Right lobe of liver (tissue), 6 donors: ENCODE measurements around the gene CEP135. TPM values are rescaled to one million over a fixed set of nuclear protein-coding genes. Genes with fewer than 3 reads are reported as not detected.

Experiments used
- ATAC-seq, 4 donors: fragments of 200-7000 bp; cut with Tn5 transposase; one replicate each; pipeline ENCODE4 v1.9.1; 2020; ENCODE audit warnings: mild to moderate bottlenecking in 4 of 4, moderate library complexity in 4 of 4
- DNase-seq, 3 donors: peaks; one replicate each; pipeline ENCODE4 v3.0.0-alpha.2; 2020
- H3K27ac ChIP-seq, 3 donors: fragments of 200-600 bp; one replicate each; pipeline ENCODE4 v1.8.0; 2022
- H3K27me3 ChIP-seq, 2 donors: fragments of 200-600 bp; one replicate each; pipeline ENCODE4 v1.8.0; 2022
- H3K36me3 ChIP-seq, 4 donors: fragments of 200-600 bp; sonication (generic) in 1 of 4; one replicate each; pipeline versions ENCODE4 v1.5.1 to v1.8.0; 2017 to 2022; ENCODE audit warnings: control low read depth in 1 of 4
- H3K4me1 ChIP-seq, 4 donors: fragments of 200-600 bp; sonication (generic) in 1 of 4; one replicate each; pipeline versions ENCODE4 v1.5.1 to v1.8.0; 2017 to 2022; ENCODE audit warnings: control low read depth in 1 of 4
- H3K4me3 ChIP-seq, 3 donors: fragments of 200-600 bp; one replicate each; pipeline ENCODE4 v1.8.0; 2022
- H3K9me3 ChIP-seq, 4 donors: fragments of 200-600 bp; sonication (generic) in 1 of 4; one replicate each; pipeline versions ENCODE4 v1.5.1 to v1.8.0; 2017 to 2022; ENCODE audit warnings: control low read depth in 1 of 4
- POLR2A ChIP-seq: fragments of 450-650 bp; IDR thresholded peaks from one replicate; pipeline ENCODE4 v1.6.1; 2017; ENCODE audit warnings: antibody characterized with exemption, mild to moderate bottlenecking
- WGBS: methylation state at CpG from one replicate; pipeline ENCODE4 v1.1.6; 2018; ENCODE audit warnings: low coverage, low lambda C conversion rate; ENCODE audit not compliant: insufficient coverage; ENCODE audit errors: missing lambda C conversion rate; 5-methylcytosine and 5-hydroxymethylcytosine counted together
- intact Hi-C, 2 donors: fragments of 100-400 bp; cut with DNase I; formaldehyde crosslinking; loops; one replicate each; pipeline versions ENCODE4 v1.11.2 to v1.14.1; 2022
- total RNA-seq, 6 experiments: library from RNA; depleted of rRNA in 2 of 6; stranded (reverse); fragments of >200 nt in 2 of 6; fragmentation: NEBNext Ultra II Directional in 3 of 6; extraction: Animal tissue kit (Norgen Biotek cat#: 25700) in 3 of 6; gene quantifications; one replicate each; pipeline versions ENCODE4 v1.1.0 to v1.2.4, GENCODE V29; 2016 to 2023
- TF ChIP-seq, protein P1 (sequence below), 4 donors: fragments of 200-600 bp in 3 of 4; fragments of 450-650 bp in 1 of 4; IDR thresholded peaks; one replicate each; pipeline versions ENCODE4 v1.5.1 to v1.8.0; 2016 to 2022; ENCODE audit warnings: antibody characterized with exemption in 4 of 4, mild to moderate bottlenecking in 2 of 4
- donor health status: DM: no; HTN: yes; CAD: no.
- donor health status: DM: no; HTN: no; CAD: no.
- donor health status: DM: no; HTN: no; CAD: no.
- donor health status: DM: no; HTN: yes; CAD: no.
- donor health status: DM: no; HTN: yes; CAD: no.

Gene CEP135
- total RNA-seq, 6 experiments from 2014 or later, result 0.59 to 2.4 (median 1.7) TPM

DNA sequence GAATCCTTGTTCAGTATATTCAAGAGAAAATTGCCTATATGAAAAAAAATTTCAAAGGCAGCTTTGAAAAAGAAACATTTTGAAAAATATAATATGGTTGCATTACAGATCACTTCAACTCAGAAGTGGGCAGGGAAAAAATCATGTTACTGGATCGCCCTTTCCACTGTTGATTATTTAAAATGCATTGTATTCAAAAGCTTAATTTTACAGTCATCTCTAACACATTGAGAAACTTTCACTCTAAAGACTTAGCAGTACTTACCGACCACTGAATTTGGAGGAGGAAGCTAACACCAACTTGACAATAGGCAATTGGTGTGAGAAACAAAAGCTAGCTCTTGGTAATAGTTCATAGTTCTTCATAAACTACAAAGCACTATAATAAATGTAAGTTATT is 101.9 kb downstream of the CEP135 start:
- Histone ChIP-seq H3K4me3 (no peak overlapping the region), H3K9me3 (no peaks in the 10 kb centered on the region), H3K36me3 (no peaks in the 10 kb centered on the region), H3K27me3 (peaks cover 0 to 14% of the 10 kb centered on the region in 2 donors), H3K4me1 (peaks cover 0 to 7% (median under 1%) of the 10 kb centered on the region in 4 donors), H3K27ac (no peak overlapping the region)
- TF ChIP-seq, protein P1, sequence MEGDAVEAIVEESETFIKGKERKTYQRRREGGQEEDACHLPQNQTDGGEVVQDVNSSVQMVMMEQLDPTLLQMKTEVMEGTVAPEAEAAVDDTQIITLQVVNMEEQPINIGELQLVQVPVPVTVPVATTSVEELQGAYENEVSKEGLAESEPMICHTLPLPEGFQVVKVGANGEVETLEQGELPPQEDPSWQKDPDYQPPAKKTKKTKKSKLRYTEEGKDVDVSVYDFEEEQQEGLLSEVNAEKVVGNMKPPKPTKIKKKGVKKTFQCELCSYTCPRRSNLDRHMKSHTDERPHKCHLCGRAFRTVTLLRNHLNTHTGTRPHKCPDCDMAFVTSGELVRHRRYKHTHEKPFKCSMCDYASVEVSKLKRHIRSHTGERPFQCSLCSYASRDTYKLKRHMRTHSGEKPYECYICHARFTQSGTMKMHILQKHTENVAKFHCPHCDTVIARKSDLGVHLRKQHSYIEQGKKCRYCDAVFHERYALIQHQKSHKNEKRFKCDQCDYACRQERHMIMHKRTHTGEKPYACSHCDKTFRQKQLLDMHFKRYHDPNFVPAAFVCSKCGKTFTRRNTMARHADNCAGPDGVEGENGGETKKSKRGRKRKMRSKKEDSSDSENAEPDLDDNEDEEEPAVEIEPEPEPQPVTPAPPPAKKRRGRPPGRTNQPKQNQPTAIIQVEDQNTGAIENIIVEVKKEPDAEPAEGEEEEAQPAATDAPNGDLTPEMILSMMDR (IDR thresholded peaks at IDR 0.05), result no peak
- TF ChIP-seq POLR2A, result no peak
- ATAC-seq (no peak), DNase-seq (no peak)
- intact Hi-C loops, result no loop called here
- 56% methylated on average over 2 of the region's 2 CpGs for whole genome bisulfite sequencing

GRCh38 chr4:56051029-56051709 is 102.4 kb downstream of the CEP135 start:
- Histone ChIP-seq H3K4me3 (no peak overlapping the region), H3K27me3 (peaks cover 0 to 14% of the 10 kb centered on the region in 2 donors), H3K9me3 (no peaks in the 10 kb centered on the region), H3K4me1 (peaks cover 0 to 7% (median under 1%) of the 10 kb centered on the region in 4 donors), H3K36me3 (no peaks in the 10 kb centered on the region), H3K27ac (no peak overlapping the region)
- DNase-seq (no peak), ATAC-seq (no peak)
- 54% methylated on average over 7 of the region's 7 CpGs for WGBS
- intact Hi-C loops, result no loop called here
- no peak for TF ChIP-seq POLR2A
- TF ChIP-seq, protein P1 (IDR thresholded peaks at IDR 0.05), result no peak

DNA sequence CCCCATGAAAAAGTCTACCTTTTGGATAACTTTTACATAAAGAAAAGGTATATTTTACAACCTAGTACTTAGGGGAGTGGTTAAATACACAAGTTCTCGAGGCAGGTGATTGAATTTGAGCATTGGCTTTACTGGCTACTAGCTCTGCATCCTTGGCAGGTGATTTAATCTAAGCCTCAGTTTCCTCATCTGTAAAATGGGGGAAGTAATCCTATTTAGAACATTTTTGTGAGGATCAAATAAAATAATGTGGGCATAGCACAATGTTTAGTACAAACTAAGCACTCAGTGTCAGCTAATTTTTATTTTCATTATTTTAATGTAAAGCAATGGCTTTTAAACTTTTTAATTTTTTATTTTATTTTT is 102.9 kb downstream of the CEP135 start:
- peaks cover 0 to 14% of the 10 kb centered on the region in 2 donors for H3K27me3 ChIP-seq
- 70% methylated on average over 1 of the region's 1 CpG for WGBS

DNA sequence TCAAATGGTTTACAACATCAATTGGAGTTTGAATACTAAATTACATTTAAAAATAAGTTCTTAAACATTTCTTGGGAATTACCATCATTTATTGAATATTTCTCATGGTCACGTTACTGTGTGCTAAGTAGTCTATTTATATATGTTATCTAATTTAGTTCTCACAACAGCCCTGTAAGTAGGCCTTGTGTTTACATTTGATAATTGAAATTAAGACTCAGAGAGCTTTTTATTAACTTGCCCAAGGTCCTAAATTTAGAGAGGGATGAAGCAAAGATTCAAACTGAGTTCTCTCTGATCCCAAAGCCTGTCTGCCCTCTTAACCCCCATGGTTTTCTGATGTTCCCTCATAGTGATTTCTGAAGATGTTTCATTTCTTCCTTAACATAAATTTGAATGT is 103.7 kb downstream of the CEP135 start:
- WGBS, result 90% methylated on average over 1 of the region's 1 CpG
- no peak for DNase-seq
- Histone ChIP-seq H3K36me3 (no peaks in the 10 kb centered on the region), H3K9me3 (no peaks in the 10 kb centered on the region), H3K27ac (no peak overlapping the region), H3K27me3 (peaks cover 0 to 14% of the 10 kb centered on the region in 2 donors), H3K4me3 (no peak overlapping the region), H3K4me1 (peaks cover 0 to 7% (median under 1%) of the 10 kb centered on the region in 4 donors)
- intact Hi-C loops, result no loop called here
- no peak for ATAC-seq
- TF ChIP-seq, protein P1 (IDR thresholded peaks at IDR 0.05), result no peak
- TF ChIP-seq POLR2A, result no peak

More for the DNA sequence above, 102.9 kb downstream of the CEP135 start:
- Histone ChIP-seq H3K36me3 (no peaks in the 10 kb centered on the region), H3K27ac (no peak overlapping the region), H3K9me3 (no peaks in the 10 kb centered on the region), H3K4me1 (peaks cover 0 to 7% (median under 1%) of the 10 kb centered on the region in 4 donors), H3K4me3 (no peak overlapping the region)
- DNase-seq (no peak), ATAC-seq (no peak)
- TF ChIP-seq, protein P1 (IDR thresholded peaks at IDR 0.05), result no peak
- TF ChIP-seq POLR2A, result no peak
- intact Hi-C loops, result no loop called here
